ENCODE results near the gene PRKCZ.

The PRKCZ gene

GRCh38 chr1:2107586-2108212 lies 57.5 kb downstream of the PRKCZ start:
- in situ Hi-C loops (cut with HindIII; ENCODE audit: low sequenced_read_pairs): no loop called here
- no peak for DNase-seq (ENCODE audit: low read depth, low spot score)
- no peak overlapping the region for H3K4me3 ChIP-seq (ENCODE audit: low read depth, low read length)
- no peak for TF ChIP-seq CTCF (IDR thresholded peaks at IDR 0.05; ENCODE audit: low read depth, low read length)

GRCh38 chr1:2108213-2108876 lies 58.1 kb downstream of the PRKCZ start:
- in situ Hi-C loops (cut with HindIII; ENCODE audit: low sequenced_read_pairs): no loop called here
- TF ChIP-seq CTCF (IDR thresholded peaks at IDR 0.05; ENCODE audit: low read depth, low read length): peak; percentile 60
- peak; percentile 35 for DNase-seq (ENCODE audit: low read depth, low spot score)
- no peak overlapping the region for H3K4me3 ChIP-seq (ENCODE audit: low read depth, low read length)

- H3K4me3 ChIP-seq (ENCODE audit: low read depth, low read length): no peak overlapping the region
- no peak for DNase-seq (ENCODE audit: low read depth, low spot score)
- no peak for TF ChIP-seq CTCF (IDR thresholded peaks at IDR 0.05; ENCODE audit: low read depth, low read length)
- in situ Hi-C loops (cut with HindIII; ENCODE audit: low sequenced_read_pairs): no loop called here
These were observed 58.8 kb downstream of the PRKCZ start for GRCh38 chr1:2108877-2109580.

- DNase-seq (ENCODE audit: low read depth, low spot score): no peak
- TF ChIP-seq CTCF (IDR thresholded peaks at IDR 0.05; ENCODE audit: low read depth, low read length): no peak
- no peak overlapping the region for H3K4me3 ChIP-seq (ENCODE audit: low read depth, low read length)
- in situ Hi-C loops (cut with HindIII; ENCODE audit: low sequenced_read_pairs): no loop called here
These were observed 59.4 kb downstream of the PRKCZ start for GRCh38 chr1:2109581-2110021.

GRCh38 chr1:2110191-2110737 lies 60.1 kb downstream of the PRKCZ start:
- in situ Hi-C loops (cut with HindIII; ENCODE audit: low sequenced_read_pairs): no loop called here

More at GRCh38 chr1:2110191-2110737, 60.1 kb downstream of the PRKCZ start:
- no peak for TF ChIP-seq CTCF (IDR thresholded peaks at IDR 0.05; ENCODE audit: low read depth, low read length)
- no peak for DNase-seq (ENCODE audit: low read depth, low spot score)
- H3K4me3 ChIP-seq (ENCODE audit: low read depth, low read length): no peak overlapping the region

All from astrocyte of the spinal cord (primary cell).